HepG2 (cell line): Measurements from ENCODE around the gene ACSL5. TPM values are rescaled to one million over a fixed set of nuclear protein-coding genes. Genes with fewer than 3 reads are reported as not detected.
A peak's percentile ranks its signal among the peaks of the same experiment; 100 is the strongest.

ENCODE experiments used
- ATF7-NPFF ChIP-seq: sonication (generic); formaldehyde crosslinking; IDR thresholded peaks from 2 replicates; pipeline ENCODE4 v1.8.1; 2023; ENCODE audit warnings: mild to moderate bottlenecking, low read depth, missing genetic modification reagents, moderate library complexity
- BRCA1 ChIP-seq: sonication (generic); formaldehyde crosslinking; IDR thresholded peaks from 2 replicates; pipeline ENCODE4 v1.4.0; 2020; ENCODE audit warnings: missing genetic modification reagents
- ELF3 ChIP-seq: IDR thresholded peaks from 2 replicates; pipeline ENCODE4 v1.6.1; 2016; ENCODE audit warnings: missing genetic modification reagents, missing compliant biosample characterization
- FOXC1 ChIP-seq: sonication (generic); formaldehyde crosslinking; IDR thresholded peaks from 2 replicates; pipeline ENCODE4 v1.8.0; 2022; ENCODE audit warnings: mild to moderate bottlenecking, missing genetic modification reagents, borderline replicate concordance
- HMG20A ChIP-seq: IDR thresholded peaks from 2 replicates; pipeline ENCODE4 v1.6.1; 2016; ENCODE audit warnings: borderline replicate concordance
- HNF4A ChIP-seq: sonication (generic); formaldehyde crosslinking; IDR thresholded peaks from 2 replicates; pipeline ENCODE4 v1.4.0; 2020; ENCODE audit warnings: missing genetic modification reagents
- NFIB ChIP-seq: sonication (generic); formaldehyde crosslinking; IDR thresholded peaks from 2 replicates; pipeline ENCODE4 v1.9.0; 2021; ENCODE audit warnings: missing genetic modification reagents, mild to moderate bottlenecking, borderline replicate concordance
- SAFB2 ChIP-seq: sonication (generic); formaldehyde crosslinking; IDR thresholded peaks from 2 replicates; pipeline ENCODE4 v1.5.1; 2020; ENCODE audit warnings: missing genetic modification reagents, low read depth, mild to moderate bottlenecking, borderline replicate concordance
- SALL1 ChIP-seq: sonication (generic); formaldehyde crosslinking; IDR thresholded peaks from 2 replicates; pipeline ENCODE4 v1.8.0; 2022; ENCODE audit warnings: mild to moderate bottlenecking, missing genetic modification reagents
- SALL2 ChIP-seq: sonication (generic); formaldehyde crosslinking; IDR thresholded peaks from 2 replicates; pipeline ENCODE4 v1.8.1; 2023; ENCODE audit warnings: mild to moderate bottlenecking, missing genetic modification reagents, inconsistent platforms
- TOE1 ChIP-seq: sonication (generic); formaldehyde crosslinking; IDR thresholded peaks from 2 replicates; pipeline ENCODE4 v1.4.0; 2020; ENCODE audit warnings: mild to moderate bottlenecking, missing genetic modification reagents
- ZBTB38 ChIP-seq: sonication (generic); formaldehyde crosslinking; IDR thresholded peaks from 2 replicates; pipeline ENCODE4 v1.5.1; 2020; ENCODE audit warnings: mild to moderate bottlenecking, missing genetic modification reagents
- ZNF703 ChIP-seq: sonication (generic); formaldehyde crosslinking; IDR thresholded peaks from 2 replicates; pipeline ENCODE4 v1.5.1; 2020; ENCODE audit warnings: missing genetic modification reagents, mild to moderate bottlenecking, moderate library complexity, borderline replicate concordance
- ZSCAN31 ChIP-seq: sonication (generic); formaldehyde crosslinking; IDR thresholded peaks from 2 replicates; pipeline ENCODE4 v1.5.0; 2020; ENCODE audit warnings: low read depth, mild to moderate bottlenecking, missing genetic modification reagents
- polyA plus RNA-seq, 8 experiments: library from polyadenylated mRNA; depleted of rRNA in 3 of 8; stranded (reverse) in 7 of 8; unstranded in 1 of 8; fragments of >200 nt; fragmentation: Illumina TruSeq in 4 of 8; extraction: Trizol in 4 of 8; gene quantifications; 2 replicates each; pipeline versions ENCODE4 v1.2.1 to v1.2.3, GENCODE V29; 2011 to 2016; ENCODE audit warnings: low read depth in 4 of 8, missing spikeins in 1 of 8, mixed read lengths in 1 of 8; ENCODE audit not compliant: insufficient read depth in 1 of 8
- total RNA-seq, 5 experiments: library from RNA; depleted of rRNA; stranded (reverse); fragments of >200 nt; fragmentation: Illumina TruSeq; extraction: Trizol; gene quantifications; 2 replicates each; pipeline ENCODE4 v1.2.3, GENCODE V29; 2016; ENCODE audit warnings: low read depth in 1 of 5
- TF ChIP-seq, protein P1 (sequence below), 2 experiments: IDR thresholded peaks; 2 replicates each; pipeline ENCODE4 v1.6.1; 2011 to 2012; ENCODE audit warnings: low read length in 2 of 2, borderline replicate concordance in 1 of 2, low read depth in 1 of 2, mild to moderate bottlenecking in 1 of 2, moderate library complexity in 1 of 2
- TF ChIP-seq, protein P2 (sequence below): sonication (generic); formaldehyde crosslinking; IDR thresholded peaks from 2 replicates; pipeline ENCODE4 v1.4.0; 2020; ENCODE audit warnings: missing genetic modification reagents
- TF ChIP-seq, protein P3 (sequence below): sonication (generic); formaldehyde crosslinking; IDR thresholded peaks from 2 replicates; pipeline ENCODE4 v1.4.0; 2020; ENCODE audit warnings: missing genetic modification reagents, mild to moderate bottlenecking, borderline replicate concordance
- TF ChIP-seq, protein P4 (sequence below): IDR thresholded peaks from 2 replicates; pipeline ENCODE4 v1.6.1; 2012; ENCODE audit warnings: low read depth, low read length, improper control_type of control experiment

Gene ACSL5
- total and polyA plus RNA-seq, 2 of the 13 experiments (the other 11 are each of a cell fraction or from before 2014, with no cell fraction given) = 56.4 to 82.5 TPM

DNA sequence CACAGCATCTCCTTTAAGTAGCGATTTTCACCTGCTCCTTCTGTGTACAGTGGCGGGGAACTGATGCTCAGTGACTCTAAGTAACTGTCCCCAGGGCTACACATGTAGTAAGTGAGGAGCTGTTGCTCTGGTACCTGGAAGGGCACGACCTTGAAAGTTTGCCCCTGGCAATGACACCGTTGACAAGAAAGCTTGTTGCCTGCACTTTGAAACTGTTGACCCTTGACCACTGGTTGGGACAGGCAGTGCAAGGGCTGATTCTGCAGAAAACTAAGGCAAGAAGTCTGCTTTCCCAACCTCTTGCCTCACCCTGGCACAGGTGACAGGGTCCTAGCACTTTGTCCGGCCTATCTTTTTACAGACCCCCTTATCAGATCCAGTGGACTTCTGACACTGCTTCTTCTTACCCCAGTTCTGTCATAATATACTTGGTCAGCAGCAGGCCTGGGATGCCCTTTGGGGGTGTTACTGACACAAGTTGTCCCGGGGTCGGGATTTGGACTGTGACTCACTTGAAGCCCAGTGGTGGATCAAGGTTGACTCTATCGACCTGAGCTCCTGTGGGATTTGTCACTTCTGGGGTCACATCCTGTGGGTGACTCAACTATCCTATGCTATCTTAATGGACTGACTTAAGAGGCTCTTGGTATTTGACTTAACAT lies 5.8 kb downstream of the ACSL5 start (continued):
- TF ChIP-seq, protein P1, sequence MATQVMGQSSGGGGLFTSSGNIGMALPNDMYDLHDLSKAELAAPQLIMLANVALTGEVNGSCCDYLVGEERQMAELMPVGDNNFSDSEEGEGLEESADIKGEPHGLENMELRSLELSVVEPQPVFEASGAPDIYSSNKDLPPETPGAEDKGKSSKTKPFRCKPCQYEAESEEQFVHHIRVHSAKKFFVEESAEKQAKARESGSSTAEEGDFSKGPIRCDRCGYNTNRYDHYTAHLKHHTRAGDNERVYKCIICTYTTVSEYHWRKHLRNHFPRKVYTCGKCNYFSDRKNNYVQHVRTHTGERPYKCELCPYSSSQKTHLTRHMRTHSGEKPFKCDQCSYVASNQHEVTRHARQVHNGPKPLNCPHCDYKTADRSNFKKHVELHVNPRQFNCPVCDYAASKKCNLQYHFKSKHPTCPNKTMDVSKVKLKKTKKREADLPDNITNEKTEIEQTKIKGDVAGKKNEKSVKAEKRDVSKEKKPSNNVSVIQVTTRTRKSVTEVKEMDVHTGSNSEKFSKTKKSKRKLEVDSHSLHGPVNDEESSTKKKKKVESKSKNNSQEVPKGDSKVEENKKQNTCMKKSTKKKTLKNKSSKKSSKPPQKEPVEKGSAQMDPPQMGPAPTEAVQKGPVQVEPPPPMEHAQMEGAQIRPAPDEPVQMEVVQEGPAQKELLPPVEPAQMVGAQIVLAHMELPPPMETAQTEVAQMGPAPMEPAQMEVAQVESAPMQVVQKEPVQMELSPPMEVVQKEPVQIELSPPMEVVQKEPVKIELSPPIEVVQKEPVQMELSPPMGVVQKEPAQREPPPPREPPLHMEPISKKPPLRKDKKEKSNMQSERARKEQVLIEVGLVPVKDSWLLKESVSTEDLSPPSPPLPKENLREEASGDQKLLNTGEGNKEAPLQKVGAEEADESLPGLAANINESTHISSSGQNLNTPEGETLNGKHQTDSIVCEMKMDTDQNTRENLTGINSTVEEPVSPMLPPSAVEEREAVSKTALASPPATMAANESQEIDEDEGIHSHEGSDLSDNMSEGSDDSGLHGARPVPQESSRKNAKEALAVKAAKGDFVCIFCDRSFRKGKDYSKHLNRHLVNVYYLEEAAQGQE (IDR thresholded peaks at IDR 0.05; ENCODE audit: borderline replicate concordance in 1 of 2, low read depth in 1 of 2, low read length in 2 of 2) = peak in 1 of 2 experiments; percentile 22; a peak in 1 of 4 replicates
- no peak for TF ChIP-seq NFIB (CRISPR knock-in tag)
- TF ChIP-seq ZNF703 (CRISPR knock-in tag) = no peak
- no peak for TF ChIP-seq SALL2 (CRISPR knock-in tag)
- TF ChIP-seq HNF4A = peak; percentile 86
- TF ChIP-seq ZSCAN31 (CRISPR knock-in tag) = no peak
- peak; percentile 35; the same call in 1 of the 2 replicates for TF ChIP-seq HMG20A (CRISPR knock-in tag)
- 0 out of 2 replicates have a peak, but pooled peaks have one; percentile 5 for TF ChIP-seq ELF3 (CRISPR knock-in tag)
- no peak for TF ChIP-seq SAFB2 (CRISPR knock-in tag)
- no peak for TF ChIP-seq ATF7-NPFF (CRISPR knock-in tag)
- 0 out of 2 replicates have a peak, but pooled peaks have one; percentile 19 for TF ChIP-seq ZBTB38
- TF ChIP-seq, protein P2, sequence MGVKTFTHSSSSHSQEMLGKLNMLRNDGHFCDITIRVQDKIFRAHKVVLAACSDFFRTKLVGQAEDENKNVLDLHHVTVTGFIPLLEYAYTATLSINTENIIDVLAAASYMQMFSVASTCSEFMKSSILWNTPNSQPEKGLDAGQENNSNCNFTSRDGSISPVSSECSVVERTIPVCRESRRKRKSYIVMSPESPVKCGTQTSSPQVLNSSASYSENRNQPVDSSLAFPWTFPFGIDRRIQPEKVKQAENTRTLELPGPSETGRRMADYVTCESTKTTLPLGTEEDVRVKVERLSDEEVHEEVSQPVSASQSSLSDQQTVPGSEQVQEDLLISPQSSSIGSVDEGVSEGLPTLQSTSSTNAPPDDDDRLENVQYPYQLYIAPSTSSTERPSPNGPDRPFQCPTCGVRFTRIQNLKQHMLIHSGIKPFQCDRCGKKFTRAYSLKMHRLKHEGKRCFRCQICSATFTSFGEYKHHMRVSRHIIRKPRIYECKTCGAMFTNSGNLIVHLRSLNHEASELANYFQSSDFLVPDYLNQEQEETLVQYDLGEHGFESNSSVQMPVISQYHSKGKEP = no peak
- TF ChIP-seq, protein P3, sequence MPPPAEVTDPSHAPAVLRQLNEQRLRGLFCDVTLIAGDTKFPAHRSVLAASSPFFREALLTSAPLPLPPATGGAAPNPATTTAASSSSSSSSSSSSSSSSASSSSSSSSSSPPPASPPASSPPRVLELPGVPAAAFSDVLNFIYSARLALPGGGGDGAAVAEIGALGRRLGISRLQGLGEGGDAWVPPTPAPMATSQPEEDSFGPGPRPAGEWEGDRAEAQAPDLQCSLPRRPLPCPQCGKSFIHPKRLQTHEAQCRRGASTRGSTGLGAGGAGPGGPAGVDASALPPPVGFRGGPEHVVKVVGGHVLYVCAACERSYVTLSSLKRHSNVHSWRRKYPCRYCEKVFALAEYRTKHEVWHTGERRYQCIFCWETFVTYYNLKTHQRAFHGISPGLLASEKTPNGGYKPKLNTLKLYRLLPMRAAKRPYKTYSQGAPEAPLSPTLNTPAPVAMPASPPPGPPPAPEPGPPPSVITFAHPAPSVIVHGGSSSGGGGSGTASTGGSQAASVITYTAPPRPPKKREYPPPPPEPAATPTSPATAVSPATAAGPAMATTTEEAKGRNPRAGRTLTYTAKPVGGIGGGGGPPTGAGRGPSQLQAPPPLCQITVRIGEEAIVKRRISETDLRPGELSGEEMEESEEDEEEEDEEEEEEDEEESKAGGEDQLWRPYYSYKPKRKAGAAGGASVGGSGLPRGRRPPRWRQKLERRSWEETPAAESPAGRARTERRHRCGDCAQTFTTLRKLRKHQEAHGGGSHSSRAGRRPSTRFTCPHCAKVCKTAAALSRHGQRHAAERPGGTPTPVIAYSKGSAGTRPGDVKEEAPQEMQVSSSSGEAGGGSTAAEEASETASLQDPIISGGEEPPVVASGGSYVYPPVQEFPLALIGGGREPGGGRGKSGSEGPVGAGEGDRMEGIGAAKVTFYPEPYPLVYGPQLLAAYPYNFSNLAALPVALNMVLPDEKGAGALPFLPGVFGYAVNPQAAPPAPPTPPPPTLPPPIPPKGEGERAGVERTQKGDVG = no peak
- peak; percentile 80 for TF ChIP-seq SALL1 (CRISPR knock-in tag)
- no peak for TF ChIP-seq TOE1 (CRISPR knock-in tag)
- no peak for TF ChIP-seq FOXC1
- no peak for TF ChIP-seq BRCA1
- TF ChIP-seq, protein P4, sequence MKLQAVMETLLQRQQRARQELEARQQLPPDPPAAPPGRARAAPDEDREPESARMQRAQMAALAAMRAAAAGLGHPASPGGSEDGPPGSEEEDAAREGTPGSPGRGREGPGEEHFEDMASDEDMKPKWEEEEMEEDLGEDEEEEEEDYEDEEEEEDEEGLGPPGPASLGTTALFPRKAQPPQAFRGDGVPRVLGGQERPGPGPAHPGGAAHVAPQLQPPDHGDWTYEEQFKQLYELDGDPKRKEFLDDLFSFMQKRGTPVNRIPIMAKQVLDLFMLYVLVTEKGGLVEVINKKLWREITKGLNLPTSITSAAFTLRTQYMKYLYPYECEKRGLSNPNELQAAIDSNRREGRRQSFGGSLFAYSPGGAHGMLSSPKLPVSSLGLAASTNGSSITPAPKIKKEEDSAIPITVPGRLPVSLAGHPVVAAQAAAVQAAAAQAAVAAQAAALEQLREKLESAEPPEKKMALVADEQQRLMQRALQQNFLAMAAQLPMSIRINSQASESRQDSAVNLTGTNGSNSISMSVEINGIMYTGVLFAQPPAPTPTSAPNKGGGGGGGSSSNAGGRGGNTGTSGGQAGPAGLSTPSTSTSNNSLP = peak; percentile 36; the same call in 1 of the 2 replicates
